Measurements from ENCODE around the gene ATP12A.

ATP12A gene

DNA sequence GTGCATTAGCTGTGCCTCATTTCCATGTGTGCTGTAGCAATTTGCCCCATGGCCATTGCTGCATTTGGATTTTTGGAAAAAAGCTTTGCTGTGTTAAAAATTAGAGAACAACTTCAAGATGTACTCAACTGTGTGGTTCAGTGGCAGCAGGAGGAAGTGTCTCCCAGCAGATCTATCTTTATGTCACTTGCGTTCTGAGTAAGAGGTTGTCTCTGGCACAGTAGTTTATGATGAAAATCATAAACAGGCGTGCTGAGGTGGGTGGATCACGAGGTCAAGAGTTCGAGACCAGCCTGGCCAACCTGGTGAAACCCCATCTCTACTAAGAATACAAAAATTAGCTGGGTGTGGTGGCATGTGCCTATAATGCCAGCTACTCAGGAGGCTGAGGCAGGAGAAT, 54.7 kb downstream of the ATP12A start:
- no peak overlapping the region for H3K9ac ChIP-seq
- no peak overlapping the region for H2AFZ ChIP-seq (ENCODE audit: low read depth)
- TF ChIP-seq, protein P1, sequence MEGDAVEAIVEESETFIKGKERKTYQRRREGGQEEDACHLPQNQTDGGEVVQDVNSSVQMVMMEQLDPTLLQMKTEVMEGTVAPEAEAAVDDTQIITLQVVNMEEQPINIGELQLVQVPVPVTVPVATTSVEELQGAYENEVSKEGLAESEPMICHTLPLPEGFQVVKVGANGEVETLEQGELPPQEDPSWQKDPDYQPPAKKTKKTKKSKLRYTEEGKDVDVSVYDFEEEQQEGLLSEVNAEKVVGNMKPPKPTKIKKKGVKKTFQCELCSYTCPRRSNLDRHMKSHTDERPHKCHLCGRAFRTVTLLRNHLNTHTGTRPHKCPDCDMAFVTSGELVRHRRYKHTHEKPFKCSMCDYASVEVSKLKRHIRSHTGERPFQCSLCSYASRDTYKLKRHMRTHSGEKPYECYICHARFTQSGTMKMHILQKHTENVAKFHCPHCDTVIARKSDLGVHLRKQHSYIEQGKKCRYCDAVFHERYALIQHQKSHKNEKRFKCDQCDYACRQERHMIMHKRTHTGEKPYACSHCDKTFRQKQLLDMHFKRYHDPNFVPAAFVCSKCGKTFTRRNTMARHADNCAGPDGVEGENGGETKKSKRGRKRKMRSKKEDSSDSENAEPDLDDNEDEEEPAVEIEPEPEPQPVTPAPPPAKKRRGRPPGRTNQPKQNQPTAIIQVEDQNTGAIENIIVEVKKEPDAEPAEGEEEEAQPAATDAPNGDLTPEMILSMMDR (conservative IDR thresholded peaks at IDR 0.05; ENCODE audit: low read depth, low read length), result no peak
- H3K36me3 ChIP-seq (ENCODE audit: insufficient read depth), result no peaks in the 10 kb centered on the region
- H3K27ac ChIP-seq, result no peak overlapping the region
- no peak overlapping the region for H3K4me2 ChIP-seq
- peaks cover 8% of the 10 kb centered on the region for H3K4me1 ChIP-seq (ENCODE audit: low read depth, poor library complexity, severe bottlenecking)
- no peaks in the 10 kb centered on the region for H3K79me2 ChIP-seq (ENCODE audit: insufficient read depth, low read depth)
- H4K20me1 ChIP-seq (ENCODE audit: insufficient read depth), result no peaks in the 10 kb centered on the region
- H3K27me3 ChIP-seq (ENCODE audit: insufficient read depth, low read depth), result no peaks in the 10 kb centered on the region
- H3K4me3 ChIP-seq (IDR thresholded peaks at IDR 0.05; ENCODE audit: insufficient read depth, low read depth, low read length), result no peak overlapping the region

DNA sequence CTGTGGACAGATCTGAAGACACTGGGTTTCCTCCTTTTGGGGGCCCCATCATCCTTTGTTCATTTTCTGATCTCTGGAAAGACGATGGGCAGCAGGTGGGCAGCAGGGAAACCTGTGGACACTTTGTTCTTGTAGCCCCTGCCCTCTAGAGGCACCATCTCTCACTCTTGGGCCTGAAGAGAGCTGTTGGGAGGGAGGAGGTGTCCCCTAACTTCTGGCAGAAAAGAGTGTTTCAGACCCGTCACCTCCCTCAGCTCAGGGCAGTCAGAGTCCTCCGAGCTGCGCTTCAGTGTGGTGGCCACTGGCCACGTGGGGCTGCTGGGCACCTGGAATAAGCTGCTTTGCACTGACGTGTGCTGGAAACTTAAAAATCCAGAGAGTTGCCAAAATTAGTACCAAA, 56.8 kb downstream of the ATP12A start:
- no peak overlapping the region for H3K9ac ChIP-seq
- H3K36me3 ChIP-seq (ENCODE audit: insufficient read depth), result no peaks in the 10 kb centered on the region
- H3K79me2 ChIP-seq (ENCODE audit: insufficient read depth, low read depth), result no peaks in the 10 kb centered on the region
- no peaks in the 10 kb centered on the region for H3K4me1 ChIP-seq (ENCODE audit: low read depth, poor library complexity, severe bottlenecking)
- H2AFZ ChIP-seq (ENCODE audit: low read depth), result no peak overlapping the region
- no peak overlapping the region for H3K4me2 ChIP-seq
- no peak overlapping the region for H3K27ac ChIP-seq
- H3K27me3 ChIP-seq (ENCODE audit: insufficient read depth, low read depth), result no peaks in the 10 kb centered on the region
- no peaks in the 10 kb centered on the region for H4K20me1 ChIP-seq (ENCODE audit: insufficient read depth)
- no peak overlapping the region for H3K4me3 ChIP-seq (IDR thresholded peaks at IDR 0.05; ENCODE audit: insufficient read depth, low read depth, low read length)
- TF ChIP-seq, protein P1 (conservative IDR thresholded peaks at IDR 0.05; ENCODE audit: low read depth, low read length), result no peak

DNA sequence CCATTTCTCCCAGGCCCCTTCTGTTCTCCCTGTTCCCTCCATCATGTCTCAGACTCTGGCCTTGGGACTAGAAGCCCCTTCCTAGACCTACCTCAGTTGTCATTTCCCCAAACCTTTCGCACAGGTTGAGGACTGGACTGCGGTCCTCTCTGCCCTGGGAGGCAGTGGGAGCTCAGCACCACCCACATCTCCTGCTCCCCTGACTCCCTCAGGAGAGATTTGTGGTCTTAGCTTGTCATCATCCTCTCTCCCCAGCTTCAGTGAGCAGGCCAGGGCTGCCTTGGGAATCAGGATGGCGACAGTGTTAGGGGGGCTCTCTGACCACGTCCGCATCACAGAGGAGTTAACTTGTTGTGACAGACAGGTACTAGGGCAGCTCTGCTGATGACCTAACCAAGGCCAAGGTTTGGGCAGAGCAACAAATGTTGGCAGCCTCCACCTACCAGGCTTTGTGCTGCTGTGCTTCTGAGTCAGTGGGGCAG, 58.2 kb downstream of the ATP12A start:
- Histone ChIP-seq H4K20me1 (ENCODE audit: insufficient read depth) (no peaks in the 10 kb centered on the region), H3K4me2 (no peak overlapping the region), H3K4me3 (IDR thresholded peaks at IDR 0.05; ENCODE audit: insufficient read depth, low read depth, low read length) (no peak overlapping the region), H3K4me1 (ENCODE audit: low read depth, poor library complexity, severe bottlenecking) (no peaks in the 10 kb centered on the region), H3K27ac (no peak overlapping the region), H3K79me2 (ENCODE audit: insufficient read depth, low read depth) (no peaks in the 10 kb centered on the region), H3K9ac (no peak overlapping the region), H3K27me3 (ENCODE audit: insufficient read depth, low read depth) (no peaks in the 10 kb centered on the region), H2AFZ (ENCODE audit: low read depth) (no peak overlapping the region), H3K36me3 (ENCODE audit: insufficient read depth) (no peaks in the 10 kb centered on the region)
- TF ChIP-seq, protein P1 (conservative IDR thresholded peaks at IDR 0.05; ENCODE audit: low read depth, low read length), result no peak

DNA sequence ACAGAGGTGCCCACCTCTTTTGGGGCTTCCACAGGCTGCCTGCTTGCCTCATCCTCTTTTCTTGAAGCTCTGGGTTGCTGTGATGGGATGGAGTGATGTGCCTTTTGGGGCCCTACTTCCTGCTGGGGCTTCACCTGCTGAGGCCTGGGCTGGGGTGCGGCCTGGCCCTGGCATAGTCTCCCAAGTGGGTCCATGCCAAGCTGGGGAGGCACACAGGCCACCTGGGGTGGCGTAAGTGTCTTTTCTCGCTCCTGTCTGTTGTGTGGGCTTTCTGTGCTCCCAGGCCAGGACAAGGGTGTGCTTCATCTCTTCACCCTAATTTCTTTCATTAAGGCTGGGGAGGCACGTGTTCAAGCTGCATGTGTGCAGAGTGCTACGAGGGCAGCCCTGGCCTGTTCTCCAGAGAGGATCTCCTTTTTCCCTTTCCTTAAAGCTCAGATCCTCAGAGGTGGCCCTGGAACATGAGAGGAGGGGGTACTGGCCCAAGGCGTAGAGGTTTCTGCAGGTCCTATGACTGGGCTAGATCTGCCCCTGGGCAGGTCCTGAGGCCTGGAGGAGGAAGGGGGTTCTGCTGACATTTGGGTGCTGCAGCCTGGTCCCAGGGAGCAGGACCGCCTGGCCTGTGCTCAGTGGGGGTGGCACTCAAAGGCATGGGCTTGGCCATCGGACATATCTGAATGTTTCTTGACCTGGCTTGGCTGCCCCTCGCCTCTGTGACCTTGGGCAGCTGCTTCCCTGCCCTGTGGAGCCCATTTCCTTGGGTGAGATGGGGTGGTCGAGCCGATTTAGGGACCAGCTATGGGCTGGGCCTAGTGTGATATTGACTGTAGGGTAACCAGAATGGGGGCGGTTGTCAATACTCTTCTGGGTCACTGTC, 60.0 kb downstream of the ATP12A start:
- Histone ChIP-seq H3K79me2 (ENCODE audit: insufficient read depth, low read depth) (no peaks in the 10 kb centered on the region), H3K4me1 (ENCODE audit: low read depth, poor library complexity, severe bottlenecking) (no peaks in the 10 kb centered on the region), H3K27me3 (ENCODE audit: insufficient read depth, low read depth) (no peaks in the 10 kb centered on the region), H4K20me1 (ENCODE audit: insufficient read depth) (no peaks in the 10 kb centered on the region), H3K27ac (no peak overlapping the region), H3K4me2 (no peak overlapping the region), H3K9ac (no peak overlapping the region), H3K36me3 (ENCODE audit: insufficient read depth) (no peaks in the 10 kb centered on the region), H3K4me3 (IDR thresholded peaks at IDR 0.05; ENCODE audit: insufficient read depth, low read depth, low read length) (no peak overlapping the region), H2AFZ (ENCODE audit: low read depth) (no peak overlapping the region)
- TF ChIP-seq, protein P1 (conservative IDR thresholded peaks at IDR 0.05; ENCODE audit: low read depth, low read length), result no peak
